ENCODE measurements around the gene FHIT.
A peak's percentile ranks its signal among the peaks of the same experiment; 100 is the strongest.
"Not testable (repeated sequence)": the region's sequence is repeated elsewhere in the genome, so short reads cannot be mapped to it uniquely, and the experiment has no call there.

The FHIT gene

DNA sequence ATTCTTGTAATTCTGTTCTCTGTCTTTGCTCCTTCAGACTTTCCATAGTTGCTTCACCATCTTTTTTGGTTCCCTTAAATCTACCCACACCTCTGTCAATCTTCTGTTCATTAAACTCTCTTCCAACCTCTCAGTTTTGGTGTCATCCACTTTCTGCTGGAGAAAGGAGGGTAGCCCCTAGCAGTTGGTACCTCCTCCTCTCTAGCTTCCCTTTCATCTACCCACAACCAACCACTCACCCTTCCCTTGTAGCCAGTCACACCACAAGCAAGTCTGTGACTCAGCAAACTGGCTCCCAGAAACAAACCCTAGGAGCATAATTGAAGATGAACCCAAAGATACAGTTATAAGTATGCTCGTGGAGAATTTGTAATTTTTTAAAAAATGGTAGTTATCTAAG is 318.6 kb downstream of the FHIT start:
- TF ChIP-seq POLR2A (IDR thresholded peaks at IDR 0.05; ENCODE audit: low read length) (no peak), GATA1 (IDR thresholded peaks at IDR 0.05; ENCODE audit: low read depth, low read length) (no peak)
- peak; percentile 1 to 5 for DNase-seq

DNA sequence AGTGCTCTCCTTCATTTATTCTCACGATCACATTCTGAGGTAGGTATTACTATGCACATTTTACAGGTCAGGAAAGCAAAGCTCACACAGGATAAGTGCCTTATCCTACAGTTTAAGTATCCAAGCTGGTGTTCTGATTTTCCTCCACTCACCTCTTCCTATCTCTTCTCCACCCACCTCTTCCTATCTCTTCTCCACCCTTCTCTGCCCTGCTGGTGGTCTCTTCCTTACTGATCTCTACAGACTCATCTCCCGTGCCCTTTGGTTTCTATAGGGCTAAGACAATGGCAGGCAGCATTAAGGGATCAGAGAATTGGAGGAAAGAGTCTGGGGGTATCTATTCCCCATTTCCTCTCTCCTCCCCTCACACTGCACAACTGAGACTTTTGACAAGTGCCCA is 319.1 kb downstream of the FHIT start:
- no peak for DNase-seq
- no peak for TF ChIP-seq POLR2A (IDR thresholded peaks at IDR 0.05; ENCODE audit: low read length)
- no peak for TF ChIP-seq GATA1 (IDR thresholded peaks at IDR 0.05; ENCODE audit: low read depth, low read length)

DNA sequence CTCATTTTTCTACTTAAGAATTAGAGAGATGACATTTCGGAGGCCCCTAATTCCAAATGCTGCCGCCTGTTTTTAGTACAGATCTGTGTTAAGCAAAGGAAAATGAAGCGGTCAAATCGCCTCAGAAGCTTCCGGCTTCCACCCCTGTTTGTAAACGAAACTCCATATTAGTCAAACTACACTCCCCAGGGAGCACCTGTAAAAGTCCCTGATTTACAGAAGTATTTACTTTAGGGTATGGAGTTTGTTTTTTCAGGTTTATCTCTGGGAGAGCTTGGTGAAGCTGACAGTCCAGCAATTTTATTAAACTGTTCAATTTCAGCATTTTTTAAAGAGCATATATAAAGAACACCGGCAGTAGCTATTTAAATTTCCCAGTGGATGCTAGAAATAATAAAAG is 319.8 kb downstream of the FHIT start:
- no peak for DNase-seq
- TF ChIP-seq POLR2A (IDR thresholded peaks at IDR 0.05; ENCODE audit: low read length) = no peak
- TF ChIP-seq GATA1 (IDR thresholded peaks at IDR 0.05; ENCODE audit: low read depth, low read length) = no peak

DNA sequence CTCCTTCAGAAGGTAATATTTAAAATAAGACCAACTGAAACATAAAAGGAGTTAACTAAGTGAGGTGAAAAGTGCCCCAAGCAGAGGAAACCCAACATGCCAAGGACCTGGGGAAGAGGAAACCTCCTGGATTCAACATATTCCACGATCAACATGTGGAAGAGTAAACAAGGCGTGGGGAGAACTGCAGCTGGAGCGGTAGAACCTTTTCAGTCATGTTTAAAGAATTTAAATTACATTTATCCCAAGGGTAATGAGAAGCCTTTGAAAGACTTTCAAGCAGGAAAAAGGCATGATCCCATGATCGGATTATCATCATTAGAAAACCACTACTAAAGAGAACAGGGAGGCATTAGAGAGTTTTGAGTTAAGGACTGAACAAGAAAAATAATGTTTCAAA is 330.7 kb downstream of the FHIT start:
- TF ChIP-seq POLR2A (IDR thresholded peaks at IDR 0.05; ENCODE audit: low read length) (no peak), GATA1 (IDR thresholded peaks at IDR 0.05; ENCODE audit: low read depth, low read length) (no peak)
- DNase-seq = no peak

DNA sequence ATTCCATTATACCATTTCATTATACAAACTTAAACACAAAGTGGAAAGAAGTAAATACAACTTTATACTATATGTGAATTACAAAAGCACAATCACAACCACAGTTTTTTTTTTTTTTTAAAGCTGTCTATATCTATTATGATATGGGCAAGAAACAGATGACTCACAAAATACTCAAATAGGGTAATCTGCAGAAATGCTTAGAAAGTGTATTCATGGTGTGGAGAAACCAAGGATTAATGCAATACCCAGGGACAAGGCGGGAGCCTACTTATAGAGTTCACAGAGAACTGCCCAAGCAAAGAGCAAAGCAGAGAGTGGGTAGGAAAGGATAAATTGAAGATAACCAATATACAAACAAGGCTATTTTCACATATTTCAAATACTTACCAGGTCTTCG is 332.0 kb downstream of the FHIT start:
- no peak for DNase-seq
- TF ChIP-seq POLR2A (IDR thresholded peaks at IDR 0.05; ENCODE audit: low read length) (no peak), GATA1 (IDR thresholded peaks at IDR 0.05; ENCODE audit: low read depth, low read length) (no peak)

DNA sequence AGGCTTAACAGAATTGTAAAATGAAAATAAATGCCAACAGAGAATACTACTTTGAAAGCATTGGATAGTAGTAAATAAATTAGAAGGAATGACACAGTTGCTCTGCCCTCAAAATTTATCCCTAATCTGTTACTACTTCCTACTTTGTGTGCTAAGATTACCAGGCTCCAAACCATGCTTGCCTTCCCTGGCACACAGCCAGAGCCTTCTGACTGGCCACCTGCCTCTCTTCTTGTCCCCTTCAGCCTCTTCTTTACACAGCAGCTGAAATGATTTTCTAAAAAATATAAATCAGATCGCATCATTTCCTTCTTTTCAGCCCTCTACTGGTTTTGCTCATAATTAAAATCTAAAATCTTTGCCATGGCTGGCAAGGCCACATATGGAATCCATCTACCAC is 334.1 kb downstream of the FHIT start:
- no peak for TF ChIP-seq GATA1 (IDR thresholded peaks at IDR 0.05; ENCODE audit: low read depth, low read length)
- TF ChIP-seq POLR2A (IDR thresholded peaks at IDR 0.05; ENCODE audit: low read length) = no peak
- DNase-seq = peak; percentile 18

DNA sequence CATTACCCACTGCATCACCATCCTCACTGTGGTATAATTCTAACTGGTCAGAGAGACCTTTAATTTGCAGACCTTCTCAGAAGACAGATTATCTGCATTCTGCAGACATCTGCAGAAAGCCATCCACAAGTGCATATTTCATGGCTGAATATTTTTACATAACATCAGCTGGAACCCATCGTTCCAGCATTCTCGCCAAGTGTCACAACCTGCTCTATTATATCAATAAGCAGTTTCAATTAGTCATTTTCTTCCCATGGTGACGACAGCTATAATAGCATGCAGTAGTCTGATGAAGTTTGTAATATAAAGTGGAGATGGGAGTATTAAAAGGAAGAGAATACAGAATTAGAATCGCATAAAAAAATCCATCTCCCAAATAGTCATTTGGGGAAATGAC is 334.7 kb downstream of the FHIT start:
- TF ChIP-seq GATA1 (IDR thresholded peaks at IDR 0.05; ENCODE audit: low read depth, low read length) (no peak), POLR2A (IDR thresholded peaks at IDR 0.05; ENCODE audit: low read length) (no peak)

DNA sequence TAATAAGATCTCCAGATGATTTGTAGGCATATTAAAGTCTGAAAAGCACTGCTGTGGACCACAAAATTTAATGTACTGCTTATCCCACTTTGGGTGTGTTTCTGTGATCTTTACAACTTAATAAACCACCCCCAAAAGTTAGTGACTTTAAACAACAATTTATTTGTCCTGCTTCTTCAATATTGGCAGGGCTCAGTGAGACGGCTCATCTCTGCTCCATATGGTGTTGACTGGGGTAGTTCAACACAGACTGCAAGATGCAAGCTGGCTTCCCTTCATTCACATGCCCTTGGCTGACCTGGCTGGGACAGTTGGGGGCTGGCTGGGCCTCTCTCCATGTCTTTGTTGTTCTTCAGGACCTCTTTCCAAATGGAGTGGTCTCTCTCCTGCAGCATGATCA is 337.8 kb downstream of the FHIT start:
- DNase-seq = no peak
- TF ChIP-seq GATA1 (IDR thresholded peaks at IDR 0.05; ENCODE audit: low read depth, low read length) (no peak), POLR2A (IDR thresholded peaks at IDR 0.05; ENCODE audit: low read length) (no peak)

More for the DNA sequence above, 334.7 kb downstream of the FHIT start:
- DNase-seq = no peak

DNA sequence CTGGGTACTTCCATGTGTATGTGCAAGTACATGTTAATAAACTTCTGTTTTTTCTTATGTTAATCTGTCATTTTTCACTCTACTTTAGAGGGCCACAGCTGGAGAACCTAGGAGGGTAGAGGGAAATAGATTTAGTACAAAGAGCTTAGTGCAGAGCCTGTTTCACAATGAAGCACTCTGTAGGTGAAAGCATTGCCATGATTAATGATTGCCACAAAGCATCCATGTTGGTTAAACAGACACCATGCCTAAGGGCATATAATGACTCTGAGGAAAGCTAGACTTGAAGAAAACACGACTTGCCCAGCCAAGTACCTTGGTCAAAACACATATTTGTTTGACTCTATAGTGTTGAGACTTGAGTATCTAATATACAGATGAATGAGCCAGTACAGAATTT is 338.4 kb downstream of the FHIT start:
- TF ChIP-seq POLR2A (IDR thresholded peaks at IDR 0.05; ENCODE audit: low read length) (no peak), GATA1 (IDR thresholded peaks at IDR 0.05; ENCODE audit: low read depth, low read length) (no peak)
- no peak for DNase-seq

DNA sequence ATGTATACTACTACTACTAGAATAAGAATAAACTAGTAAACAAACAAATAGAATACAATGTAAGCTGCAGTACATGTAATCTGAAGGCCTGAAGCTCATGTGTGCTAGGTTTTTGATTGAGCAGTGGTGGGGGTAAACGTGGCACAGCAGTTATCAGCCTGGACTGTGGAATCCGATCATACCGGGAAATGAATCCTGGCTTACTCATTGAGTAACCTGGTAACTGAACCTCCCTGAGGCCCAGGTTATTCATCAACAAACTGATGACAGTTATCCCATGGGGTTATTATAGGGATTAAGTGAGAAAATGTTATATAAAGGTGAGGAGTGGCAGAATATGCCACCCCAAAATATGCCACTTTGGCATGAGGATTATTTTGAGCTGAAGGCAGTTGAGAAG is 339.1 kb downstream of the FHIT start:
- DNase-seq = no peak
- no peak for TF ChIP-seq POLR2A (IDR thresholded peaks at IDR 0.05; ENCODE audit: low read length)
- TF ChIP-seq GATA1 (IDR thresholded peaks at IDR 0.05; ENCODE audit: low read depth, low read length) = no peak

DNA sequence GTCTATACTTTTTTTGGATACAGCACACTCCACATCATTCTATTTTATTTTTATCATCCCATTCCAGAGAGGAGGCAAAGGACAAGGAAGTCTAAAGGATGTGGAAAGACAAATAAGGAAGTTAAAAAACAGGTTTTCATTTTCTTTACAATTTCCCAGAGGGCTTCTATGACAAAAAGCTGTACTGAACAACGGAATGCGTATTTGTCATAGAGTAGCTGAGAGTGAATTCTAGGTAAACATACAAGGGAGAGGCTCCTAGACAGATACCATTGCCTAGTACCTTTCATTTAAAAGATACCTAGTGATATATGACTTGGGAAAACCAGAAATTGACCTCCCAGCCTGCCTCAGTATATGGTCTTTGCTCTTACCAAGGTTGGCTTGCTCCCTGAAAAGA is 341.7 kb downstream of the FHIT start:
- DNase-seq = no peak
- TF ChIP-seq POLR2A (IDR thresholded peaks at IDR 0.05; ENCODE audit: low read length) = no peak
- TF ChIP-seq GATA1 (IDR thresholded peaks at IDR 0.05; ENCODE audit: low read depth, low read length) = no peak

DNA sequence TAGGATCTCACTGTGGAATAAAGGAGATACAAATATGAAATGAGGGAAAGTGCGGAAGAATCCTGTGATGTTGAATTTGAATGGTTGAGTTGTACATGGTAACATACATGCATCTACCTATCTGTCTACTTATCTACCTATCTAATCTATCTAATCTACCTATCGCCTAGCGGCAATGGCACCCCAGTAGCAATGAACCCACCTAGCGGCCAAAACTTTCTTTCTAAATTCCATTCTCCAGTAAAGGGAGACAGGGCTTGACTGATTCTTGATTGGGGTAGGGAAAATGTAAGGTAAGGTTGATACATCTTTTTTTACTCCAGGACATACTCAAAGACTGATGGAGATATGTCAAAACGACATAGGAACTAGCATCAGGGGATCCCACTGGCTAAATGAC is 345.0 kb downstream of the FHIT start:
- DNase-seq = no peak
- no peak for TF ChIP-seq GATA1 (IDR thresholded peaks at IDR 0.05; ENCODE audit: low read depth, low read length)
- no peak for TF ChIP-seq POLR2A (IDR thresholded peaks at IDR 0.05; ENCODE audit: low read length)

DNA sequence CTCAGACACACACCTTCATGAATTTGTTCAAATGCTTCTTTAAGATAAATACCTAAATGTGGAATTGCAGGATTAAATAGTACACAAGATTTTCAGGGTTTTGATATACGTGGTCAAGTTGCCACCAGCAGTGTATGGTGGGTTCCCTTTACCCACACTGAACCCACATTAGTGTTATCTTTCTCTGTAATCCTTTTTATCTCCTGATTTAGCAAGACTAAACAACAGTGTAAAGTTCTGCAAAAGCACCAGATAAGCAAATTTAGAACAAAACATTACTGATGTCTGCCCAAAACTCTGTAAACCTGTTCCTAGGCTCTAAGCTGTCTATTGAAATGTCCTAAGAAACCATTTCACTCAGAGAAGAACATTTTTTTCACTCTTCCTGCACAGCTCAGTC is 352.9 kb downstream of the FHIT start:
- TF ChIP-seq POLR2A (IDR thresholded peaks at IDR 0.05; ENCODE audit: low read length) = no peak
- no peak for TF ChIP-seq GATA1 (IDR thresholded peaks at IDR 0.05; ENCODE audit: low read depth, low read length)
- no peak for DNase-seq

DNA sequence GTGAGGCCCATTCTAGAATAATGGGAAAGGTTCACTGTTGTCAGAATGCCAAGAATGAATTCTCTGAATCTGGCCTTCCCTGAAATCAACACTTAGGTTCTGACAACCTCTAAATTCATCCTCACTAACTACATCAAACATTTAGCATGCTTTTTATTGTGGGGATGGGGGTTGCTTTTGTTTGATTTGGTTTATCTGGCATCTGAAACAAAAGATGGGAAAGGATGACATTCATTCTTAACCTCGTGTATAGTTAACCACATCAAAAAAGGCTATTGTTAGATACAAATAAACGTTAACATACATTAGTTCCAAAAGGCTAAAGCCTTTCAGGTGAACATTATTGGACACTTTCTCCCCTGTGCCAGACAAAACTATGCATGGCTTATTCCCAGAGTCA is 357.3 kb downstream of the FHIT start:
- DNase-seq = no peak
- TF ChIP-seq POLR2A (IDR thresholded peaks at IDR 0.05; ENCODE audit: low read length) (no peak), GATA1 (IDR thresholded peaks at IDR 0.05; ENCODE audit: low read depth, low read length) (no peak)

DNA sequence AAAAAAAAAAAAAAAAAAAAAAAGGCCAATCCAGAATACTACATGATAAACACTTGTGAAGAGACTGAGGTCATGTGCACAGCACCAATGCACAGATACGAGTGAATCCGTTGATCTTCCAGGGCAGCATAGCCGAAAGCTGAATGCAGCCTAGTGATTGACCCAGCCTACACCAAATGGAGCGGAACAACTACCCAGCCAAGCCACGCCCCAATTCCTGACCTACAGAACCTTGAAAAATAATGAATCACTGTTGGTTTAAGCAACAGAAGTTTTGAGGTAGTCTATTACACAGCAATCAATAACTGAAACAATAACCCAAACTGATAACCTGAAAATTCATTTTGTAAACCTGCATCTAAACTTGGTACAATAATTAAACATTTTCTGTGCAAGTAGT is 361.0 kb downstream of the FHIT start:
- no peak for DNase-seq
- TF ChIP-seq POLR2A (IDR thresholded peaks at IDR 0.05; ENCODE audit: low read length) = no peak
- no peak for TF ChIP-seq GATA1 (IDR thresholded peaks at IDR 0.05; ENCODE audit: low read depth, low read length)

DNA sequence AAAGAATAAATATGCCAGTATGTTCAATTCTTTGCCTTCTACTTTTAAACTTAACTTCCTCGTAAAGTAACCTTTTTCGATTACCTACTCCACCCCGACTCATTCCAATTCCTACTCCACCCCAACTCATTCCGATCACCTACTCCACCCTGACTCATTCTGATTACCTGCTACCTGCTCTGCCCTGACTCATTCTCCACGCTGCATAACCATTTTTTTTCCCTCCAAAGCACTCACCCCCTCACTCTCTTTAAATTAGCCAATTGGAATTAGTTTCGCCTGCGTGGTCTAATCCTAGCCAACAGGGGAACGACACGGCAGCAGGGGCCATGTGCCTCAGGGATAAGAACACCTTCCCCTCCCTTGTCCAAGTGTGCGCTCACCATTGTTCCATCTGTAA is 362.3 kb downstream of the FHIT start:
- DNase-seq = not testable (repeated sequence)

Measured in erythroblast (primary cell).